ENCODE data around the gene FREM2. TPM values are rescaled to one million over a fixed set of nuclear protein-coding genes. Genes with fewer than 3 reads are reported as not detected.

Gene FREM2
- total RNA-seq, 3 donors from 2014 or later = 0.33 to 0.96 (median 0.59) TPM

DNA sequence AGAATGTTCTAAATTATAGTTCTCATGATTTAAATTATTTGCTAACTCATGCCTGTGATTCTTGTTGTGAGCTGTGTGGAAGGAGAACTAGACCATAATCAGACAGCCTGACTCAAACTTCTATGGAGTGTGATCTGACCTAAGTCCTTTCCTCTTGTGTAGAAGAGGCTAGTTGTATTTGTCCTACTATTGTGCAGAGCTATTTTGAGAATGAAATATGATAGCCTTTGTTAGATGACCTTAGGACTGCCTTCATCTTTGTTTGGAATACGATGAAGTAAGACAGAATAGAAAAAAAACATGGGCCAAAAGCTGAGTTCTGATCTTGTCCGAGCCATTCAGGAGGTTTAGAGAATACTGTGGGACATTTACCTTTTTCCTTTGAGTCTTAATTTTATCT is 184.4 kb downstream of the FREM2 start:
- TF ChIP-seq, protein P1, sequence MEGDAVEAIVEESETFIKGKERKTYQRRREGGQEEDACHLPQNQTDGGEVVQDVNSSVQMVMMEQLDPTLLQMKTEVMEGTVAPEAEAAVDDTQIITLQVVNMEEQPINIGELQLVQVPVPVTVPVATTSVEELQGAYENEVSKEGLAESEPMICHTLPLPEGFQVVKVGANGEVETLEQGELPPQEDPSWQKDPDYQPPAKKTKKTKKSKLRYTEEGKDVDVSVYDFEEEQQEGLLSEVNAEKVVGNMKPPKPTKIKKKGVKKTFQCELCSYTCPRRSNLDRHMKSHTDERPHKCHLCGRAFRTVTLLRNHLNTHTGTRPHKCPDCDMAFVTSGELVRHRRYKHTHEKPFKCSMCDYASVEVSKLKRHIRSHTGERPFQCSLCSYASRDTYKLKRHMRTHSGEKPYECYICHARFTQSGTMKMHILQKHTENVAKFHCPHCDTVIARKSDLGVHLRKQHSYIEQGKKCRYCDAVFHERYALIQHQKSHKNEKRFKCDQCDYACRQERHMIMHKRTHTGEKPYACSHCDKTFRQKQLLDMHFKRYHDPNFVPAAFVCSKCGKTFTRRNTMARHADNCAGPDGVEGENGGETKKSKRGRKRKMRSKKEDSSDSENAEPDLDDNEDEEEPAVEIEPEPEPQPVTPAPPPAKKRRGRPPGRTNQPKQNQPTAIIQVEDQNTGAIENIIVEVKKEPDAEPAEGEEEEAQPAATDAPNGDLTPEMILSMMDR (IDR thresholded peaks at IDR 0.05) = no peak
- TF ChIP-seq POLR2A (IDR thresholded peaks at IDR 0.05) = no peak
- no peak for TF ChIP-seq POLR2AphosphoS5 (IDR thresholded peaks at IDR 0.05)
- Histone ChIP-seq H3K4me3 (no peak overlapping the region), H3K4me1 (no peaks in the 10 kb centered on the region), H3K27ac (no peak overlapping the region), H3K9me3 (no peaks in the 10 kb centered on the region), H3K36me3 (no peaks in the 10 kb centered on the region), H3K27me3 (no peaks in the 10 kb centered on the region)
- intact Hi-C loops (cut with DNase I; ENCODE audit: low total_unique reads) = no loop called here
- DNase-seq (ENCODE audit: low spot score in 2 of 2) = no peak

DNA sequence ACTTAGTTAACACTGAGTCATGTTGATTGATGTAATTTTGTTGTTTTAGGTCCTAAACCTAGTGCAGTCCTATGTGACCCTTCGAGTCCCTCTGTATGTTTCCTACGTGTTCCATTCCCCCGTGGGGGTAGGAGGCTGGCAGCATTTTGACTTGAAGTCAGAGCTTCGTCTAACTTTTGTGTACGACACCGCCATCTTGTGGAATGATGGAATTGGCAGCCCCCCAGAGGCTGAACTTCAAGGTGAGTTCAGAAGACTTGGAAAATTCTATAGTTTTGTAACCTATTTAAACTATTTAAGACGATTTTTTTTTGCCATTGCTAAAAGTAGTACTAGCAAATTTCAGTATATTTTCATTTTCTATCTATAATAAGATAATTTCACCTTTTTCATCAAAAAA is 185.8 kb downstream of the FREM2 start:
- H3K27me3 ChIP-seq = no peaks in the 10 kb centered on the region
- no peaks in the 10 kb centered on the region for H3K9me3 ChIP-seq
- intact Hi-C loops (cut with DNase I; ENCODE audit: low total_unique reads) = no loop called here
- DNase-seq (ENCODE audit: low spot score in 2 of 2) = no peak
- H3K36me3 ChIP-seq = no peaks in the 10 kb centered on the region
- no peak overlapping the region for H3K27ac ChIP-seq
- TF ChIP-seq POLR2A (IDR thresholded peaks at IDR 0.05) (no peak), POLR2AphosphoS5 (IDR thresholded peaks at IDR 0.05) (no peak)
- TF ChIP-seq, protein P1 (IDR thresholded peaks at IDR 0.05) = peak in 1 of 3 donors; percentile 28
- no peak overlapping the region for H3K4me3 ChIP-seq
- no peaks in the 10 kb centered on the region for H3K4me1 ChIP-seq

DNA sequence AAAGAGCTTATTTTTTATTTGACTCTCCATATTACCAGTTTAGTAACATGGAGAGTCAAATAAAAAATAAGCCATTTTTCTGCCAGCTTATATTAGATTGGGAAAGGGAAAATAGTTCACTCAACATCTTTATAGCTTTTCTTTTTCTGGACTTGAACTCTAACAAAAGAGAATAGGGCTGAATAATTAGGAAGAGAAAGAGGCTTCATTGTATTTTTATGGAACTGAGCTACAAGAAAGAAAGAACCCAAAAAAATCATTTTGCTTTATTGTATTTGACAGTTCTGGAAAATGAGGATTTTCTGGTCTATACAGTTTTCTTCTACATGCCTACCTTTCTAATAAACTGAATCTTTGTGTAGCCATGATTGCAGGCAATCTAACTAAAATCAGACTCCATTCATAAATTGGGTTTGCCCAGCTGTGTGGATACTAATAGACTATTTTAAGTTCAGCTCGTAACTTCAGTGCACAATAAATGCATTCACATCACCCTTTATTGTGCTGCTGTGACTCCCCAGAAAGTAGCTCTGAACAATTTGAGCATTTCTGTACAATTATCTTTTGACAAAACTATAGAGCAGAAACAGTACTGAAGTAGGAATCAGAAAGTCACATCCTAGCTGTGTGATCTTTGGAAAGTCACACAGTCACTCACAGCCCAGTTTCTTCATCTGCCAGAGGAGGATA is 188.5 kb downstream of the FREM2 start:
- TF ChIP-seq POLR2AphosphoS5 (IDR thresholded peaks at IDR 0.05) = no peak
- TF ChIP-seq, protein P1 (IDR thresholded peaks at IDR 0.05) = no peak
- no peak for TF ChIP-seq POLR2A (IDR thresholded peaks at IDR 0.05)
- Histone ChIP-seq H3K9me3 (no peaks in the 10 kb centered on the region), H3K4me3 (no peak overlapping the region), H3K36me3 (no peaks in the 10 kb centered on the region), H3K4me1 (no peaks in the 10 kb centered on the region), H3K27ac (no peak overlapping the region), H3K27me3 (no peaks in the 10 kb centered on the region)
- DNase-seq (ENCODE audit: low spot score in 2 of 2) = no peak
- intact Hi-C loops (cut with DNase I; ENCODE audit: low total_unique reads) = no loop called here

DNA sequence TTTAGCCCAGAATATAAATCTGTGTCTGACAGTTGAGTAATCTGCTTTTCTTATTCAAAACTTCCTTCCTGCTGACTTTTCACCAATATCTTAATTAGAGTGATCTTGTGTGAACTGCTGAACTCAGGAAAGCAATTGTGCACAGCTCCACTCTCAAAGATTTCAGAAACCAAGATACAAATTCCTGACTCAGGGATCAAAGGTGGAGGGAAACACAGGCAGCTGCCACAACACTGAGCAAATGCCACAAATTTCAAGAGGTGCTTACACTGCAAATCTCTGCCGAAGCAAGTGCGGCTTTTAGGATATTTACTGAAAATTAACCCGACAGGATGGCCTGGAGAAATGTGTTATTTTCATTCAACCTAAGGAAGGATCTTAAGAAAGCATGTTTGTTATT is 192.4 kb downstream of the FREM2 start:
- H3K4me1 ChIP-seq = no peaks in the 10 kb centered on the region
- H3K36me3 ChIP-seq = no peaks in the 10 kb centered on the region
- no peak overlapping the region for H3K4me3 ChIP-seq
- H3K27ac ChIP-seq = no peak overlapping the region
- H3K27me3 ChIP-seq = no peaks in the 10 kb centered on the region
- TF ChIP-seq, protein P1 (IDR thresholded peaks at IDR 0.05) = no peak
- no peak for TF ChIP-seq POLR2AphosphoS5 (IDR thresholded peaks at IDR 0.05)
- no peak for TF ChIP-seq POLR2A (IDR thresholded peaks at IDR 0.05)
- no peaks in the 10 kb centered on the region for H3K9me3 ChIP-seq
- DNase-seq (ENCODE audit: low spot score in 2 of 2) = no peak
- intact Hi-C loops (cut with DNase I; ENCODE audit: low total_unique reads) = no loop called here

- intact Hi-C loops (cut with DNase I; ENCODE audit: low total_unique reads) = no loop called here
Measured at GRCh38 chr13:38879786-38880185, 192.9 kb downstream of the FREM2 start.

More at GRCh38 chr13:38879786-38880185, 192.9 kb downstream of the FREM2 start:
- no peak for TF ChIP-seq POLR2A (IDR thresholded peaks at IDR 0.05)
- no peak for TF ChIP-seq POLR2AphosphoS5 (IDR thresholded peaks at IDR 0.05)
- TF ChIP-seq, protein P1 (IDR thresholded peaks at IDR 0.05) = no peak
- H3K4me1 ChIP-seq = no peaks in the 10 kb centered on the region
- no peaks in the 10 kb centered on the region for H3K36me3 ChIP-seq
- H3K27me3 ChIP-seq = no peaks in the 10 kb centered on the region
- no peak for DNase-seq (ENCODE audit: low spot score in 2 of 2)
- no peak overlapping the region for H3K27ac ChIP-seq
- H3K4me3 ChIP-seq = no peak overlapping the region
- no peaks in the 10 kb centered on the region for H3K9me3 ChIP-seq

Data from breast epithelium (tissue), 4 donors.